Tracheal epithelial cell (primary cell): Measurements from ENCODE around the gene SAXO2. TPM values are rescaled to one million over a fixed set of nuclear protein-coding genes. Genes with fewer than 3 reads are reported as not detected.

ENCODE experiments used
- total RNA-seq: library from RNA; depleted of rRNA; stranded (reverse); fragments of >200 nt; gene quantifications from 2 replicates; pipeline ENCODE4 v1.2.1, GENCODE V29; 2014

Gene SAXO2
- total RNA-seq: under 0.01 TPM in 1 of 2 replicates, not detected in the other

GRCh38 chr15:82262422-82263026 is at the start of gene SAXO2, which contains the start of gene EFL1:
TSS of gene SAXO2 (plus strand) at chr15:82262818. CDS start at chr15:82262880, 62 bp downstream.
TSS of gene EFL1 (minus strand) at chr15:82262734. CDS start at chr15:82261778, 956 bp downstream.

Other genes starting within 250 kb of the SAXO2 start
- gene MEX3B, start 216.8 kb upstream of the SAXO2 start, total RNA-seq: 0.64 and 3.4 TPM in 2 replicates
- 17.8 and 29.0 TPM in 2 replicates for gene EFL1, start 84 bp upstream of the SAXO2 start, total RNA-seq
- 0.24 and 0.43 TPM in 2 replicates for gene GOLGA6L10, start 86.7 kb downstream of the SAXO2 start, total RNA-seq
- gene GOLGA6L9, start 167.0 kb downstream of the SAXO2 start, total RNA-seq: 1.1 and 2.7 TPM in 2 replicates